AG10803 (cell line): ENCODE measurements around the gene MKKS.

Experiments
- DNase-seq: peaks from one replicate; pipeline ENCODE4 v3.0.0; 2010; ENCODE audit warnings: low read depth
- H3K4me3 ChIP-seq: 2 replicates; pipeline ENCODE4 v1.5.1; 2011; ENCODE audit warnings: mild to moderate bottlenecking, low read length, control low read depth
- TF ChIP-seq, protein P1 (sequence below): conservative IDR thresholded peaks from 2 replicates; pipeline ENCODE4 v1.5.1; 2011; ENCODE audit warnings: mild to moderate bottlenecking, low read length, control low read depth, inconsistent platforms

MKKS gene

DNA sequence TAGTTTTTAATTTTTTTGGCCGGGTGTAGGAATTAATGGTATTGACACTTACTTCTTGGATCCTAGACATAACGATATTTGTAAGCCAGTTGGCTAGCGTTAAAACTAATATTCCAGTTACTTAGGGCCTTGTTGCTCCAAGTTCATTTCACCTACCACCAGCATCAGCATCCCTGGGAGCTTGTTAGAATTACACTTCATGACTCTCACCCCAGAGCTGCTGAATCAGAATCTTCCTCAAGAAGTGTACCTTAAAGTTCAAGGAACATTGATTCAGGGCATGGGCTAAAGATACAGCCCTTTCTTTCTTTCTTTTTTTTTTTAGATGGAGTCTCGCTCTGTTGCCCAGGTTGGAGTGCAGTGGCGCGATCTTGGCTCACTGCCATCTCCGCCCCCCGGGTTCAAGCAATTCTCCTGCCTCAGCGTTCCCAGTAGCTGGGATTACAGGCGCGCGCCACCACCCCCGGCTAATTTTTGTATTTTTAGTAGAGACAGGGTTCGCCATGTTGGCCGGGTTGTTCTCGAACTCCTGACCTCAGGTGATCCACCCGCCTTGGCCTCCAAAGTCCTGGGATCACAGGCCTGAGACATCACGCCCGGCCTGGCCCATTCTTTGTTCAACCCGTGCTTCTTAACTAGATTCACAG, 2.2 kb upstream of the MKKS start:
- no peak for DNase-seq
- TF ChIP-seq, protein P1, sequence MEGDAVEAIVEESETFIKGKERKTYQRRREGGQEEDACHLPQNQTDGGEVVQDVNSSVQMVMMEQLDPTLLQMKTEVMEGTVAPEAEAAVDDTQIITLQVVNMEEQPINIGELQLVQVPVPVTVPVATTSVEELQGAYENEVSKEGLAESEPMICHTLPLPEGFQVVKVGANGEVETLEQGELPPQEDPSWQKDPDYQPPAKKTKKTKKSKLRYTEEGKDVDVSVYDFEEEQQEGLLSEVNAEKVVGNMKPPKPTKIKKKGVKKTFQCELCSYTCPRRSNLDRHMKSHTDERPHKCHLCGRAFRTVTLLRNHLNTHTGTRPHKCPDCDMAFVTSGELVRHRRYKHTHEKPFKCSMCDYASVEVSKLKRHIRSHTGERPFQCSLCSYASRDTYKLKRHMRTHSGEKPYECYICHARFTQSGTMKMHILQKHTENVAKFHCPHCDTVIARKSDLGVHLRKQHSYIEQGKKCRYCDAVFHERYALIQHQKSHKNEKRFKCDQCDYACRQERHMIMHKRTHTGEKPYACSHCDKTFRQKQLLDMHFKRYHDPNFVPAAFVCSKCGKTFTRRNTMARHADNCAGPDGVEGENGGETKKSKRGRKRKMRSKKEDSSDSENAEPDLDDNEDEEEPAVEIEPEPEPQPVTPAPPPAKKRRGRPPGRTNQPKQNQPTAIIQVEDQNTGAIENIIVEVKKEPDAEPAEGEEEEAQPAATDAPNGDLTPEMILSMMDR, result no peak
- no peak overlapping the region for H3K4me3 ChIP-seq

DNA sequence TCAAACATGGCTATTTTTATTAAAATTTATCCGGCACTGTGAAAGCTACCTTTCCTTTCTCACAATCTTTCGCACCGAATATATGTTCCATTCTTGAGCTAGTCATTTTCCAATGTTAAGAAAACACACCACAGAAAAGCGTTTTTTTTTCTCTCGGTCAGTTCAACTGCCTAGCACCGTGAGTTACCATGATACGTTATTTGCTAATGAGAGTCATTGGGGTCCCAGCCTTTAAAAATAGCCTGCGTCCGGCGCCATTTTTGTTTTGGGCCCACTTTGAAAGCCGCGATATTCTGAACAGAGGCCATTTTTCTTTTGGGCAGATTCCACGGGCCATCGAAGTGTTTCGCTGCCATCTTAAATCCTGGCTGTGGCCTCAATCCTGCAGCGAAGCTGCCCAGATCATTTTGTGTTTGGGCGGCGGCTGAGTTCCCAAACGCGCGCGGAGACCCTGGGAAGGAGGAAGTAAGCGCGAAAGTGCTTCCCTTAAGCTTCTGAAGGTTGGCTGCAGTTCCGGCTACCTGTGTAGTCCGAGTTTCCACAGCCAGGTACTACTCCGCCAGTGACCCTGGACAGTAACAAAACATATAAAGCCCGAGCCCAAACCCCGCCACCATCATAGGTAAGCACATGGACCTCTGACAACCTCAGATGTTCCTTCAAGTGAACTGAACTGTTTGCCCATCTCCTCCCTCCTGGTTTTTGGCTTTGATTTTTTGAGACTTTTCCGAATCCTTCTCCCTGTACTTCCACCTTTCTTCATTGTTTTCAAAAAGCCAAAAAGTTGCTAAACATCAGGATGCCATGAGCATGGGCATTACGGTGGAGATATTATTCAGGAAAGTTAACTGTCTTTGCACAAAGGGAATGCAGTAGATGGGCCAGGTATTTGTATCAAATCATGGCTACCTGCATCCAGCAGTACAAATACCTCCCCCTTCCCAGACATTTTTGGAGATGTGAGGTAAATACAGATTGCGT, 1.1 kb upstream of the MKKS start, which contains the start of gene SLX4IP:
TSS of gene SLX4IP (plus strand) at position 474 of the 981 bp plus-strand sequence. CDS start 22,900 bp downstream, outside the sequence.
- TF ChIP-seq, protein P1, result no peak
- H3K4me3 ChIP-seq, result peak within 1 kb of the TSS; percentile 95
- DNase-seq, result peak; percentile 94

DNA sequence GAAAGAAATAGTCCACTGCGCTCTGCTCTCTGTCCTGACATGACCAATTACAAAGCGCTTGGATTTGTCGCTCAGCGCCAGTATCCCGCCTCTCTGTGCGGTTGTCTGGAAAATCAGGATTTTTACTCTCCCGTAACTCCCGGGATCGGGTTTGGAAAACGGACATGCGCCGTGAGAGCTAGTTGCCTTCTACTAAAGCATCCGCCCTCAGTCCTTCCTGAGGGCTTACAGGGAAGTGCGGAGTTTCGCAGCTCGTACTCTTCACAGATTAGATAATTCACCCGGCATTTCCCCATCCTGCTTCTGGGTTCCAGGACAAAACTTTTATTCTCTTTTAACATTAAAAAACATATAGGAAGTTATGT, 427 bp upstream of the MKKS start:
- TF ChIP-seq, protein P1, result no peak
- peak; percentile 99 for DNase-seq
- H3K4me3 ChIP-seq, result peak overlapping the region; percentile 95

DNA sequence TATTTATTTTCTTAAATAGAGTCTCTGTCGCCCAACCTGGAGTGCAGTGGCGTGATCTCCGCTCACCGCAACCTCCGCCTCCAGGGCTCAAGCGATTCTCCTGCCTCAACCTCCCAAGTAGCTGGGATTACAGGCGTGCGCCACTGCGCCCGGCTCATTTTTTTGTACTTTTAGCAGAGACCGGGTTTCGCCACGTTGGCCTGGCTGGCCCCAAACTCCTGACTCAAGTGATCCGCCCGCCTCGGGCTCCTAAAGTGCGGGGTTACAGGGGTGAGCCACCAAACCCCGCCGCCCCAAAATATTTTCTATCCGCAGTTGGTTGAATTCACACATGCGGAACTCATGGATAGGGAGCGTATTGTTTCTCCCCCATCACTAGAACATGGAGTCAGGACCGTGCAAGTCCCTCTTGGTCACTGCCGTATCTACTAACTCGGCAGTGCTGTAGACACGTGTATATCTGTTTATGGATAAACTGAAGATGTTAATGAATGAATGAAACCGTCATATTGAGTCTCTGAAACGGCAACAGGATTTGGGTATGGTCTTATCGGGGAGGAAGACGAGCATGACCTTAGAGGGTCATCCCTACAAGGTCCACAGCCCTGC, 904 bp downstream of the MKKS start:
- DNase-seq, result no peak
- peak overlapping the region; percentile 95 for H3K4me3 ChIP-seq
- TF ChIP-seq, protein P1, result no peak

DNA sequence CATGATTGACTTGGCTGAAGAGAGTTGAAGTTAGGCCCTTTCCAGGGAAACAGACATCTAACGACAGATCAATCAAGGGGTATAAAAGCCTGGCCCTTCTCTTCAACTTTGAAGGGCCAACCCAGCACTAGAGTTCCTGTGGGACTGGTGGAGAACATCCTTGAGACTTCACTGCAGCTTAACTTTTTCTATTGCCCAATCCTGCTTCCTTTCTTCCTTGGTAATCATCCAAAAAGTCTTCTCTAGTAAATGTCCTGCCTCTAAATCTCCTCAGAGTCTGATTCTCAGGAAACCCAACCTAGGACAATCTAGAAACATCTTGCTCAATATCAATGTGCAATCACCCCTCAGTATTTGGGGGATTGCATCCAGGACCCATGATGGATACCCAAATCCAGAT, 1.9 kb downstream of the MKKS start:
- peak; percentile 22 for DNase-seq
- TF ChIP-seq, protein P1, result no peak
- no peak overlapping the region for H3K4me3 ChIP-seq

DNA sequence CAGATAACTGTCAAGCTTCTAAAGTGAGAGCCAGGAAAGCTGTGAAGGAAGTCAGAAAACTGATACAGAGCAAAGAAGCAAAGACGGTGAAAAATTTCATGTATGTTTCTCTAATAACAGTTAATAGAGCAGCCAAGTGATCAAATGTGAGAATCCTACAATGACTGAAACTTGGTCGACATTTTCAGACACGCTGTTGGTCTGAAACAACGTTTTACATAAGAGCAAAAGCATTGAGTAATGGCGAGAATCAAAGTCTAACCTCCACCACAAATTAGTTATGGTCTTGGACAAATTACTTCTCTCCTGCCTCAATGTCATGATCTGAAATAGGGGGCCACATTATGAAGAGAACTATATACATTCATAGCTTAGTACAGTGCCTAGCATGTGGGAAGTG, 3.3 kb downstream of the MKKS start:
- no peak for DNase-seq
- no peak overlapping the region for H3K4me3 ChIP-seq
- TF ChIP-seq, protein P1, result no peak
